Tibial nerve (tissue), 4 donors: ENCODE data around the gene FXYD6. TPM values are rescaled to one million over a fixed set of nuclear protein-coding genes. Genes with fewer than 3 reads are reported as not detected.

ENCODE experiments used
- DNase-seq, 2 donors: peaks; one replicate each; pipeline ENCODE4 v3.0.0-alpha.2; 2019; ENCODE audit warnings: low spot score in 2 of 2
- H3K27ac ChIP-seq, 4 donors: fragments of 200-600 bp; sonication (generic) in 3 of 4; one replicate each; pipeline ENCODE4 v1.5.1; 2017 to 2019; ENCODE audit warnings: mild to moderate bottlenecking in 1 of 4
- H3K27me3 ChIP-seq, 2 donors: fragments of 200-600 bp; sonication (generic) in 1 of 2; one replicate each; pipeline versions ENCODE4 v1.5.1 to v1.6.0; 2017 to 2019
- H3K36me3 ChIP-seq, 3 donors: fragments of 200-600 bp; sonication (generic); one replicate each; pipeline ENCODE4 v1.5.1; 2018 to 2019
- H3K4me1 ChIP-seq, 4 donors: fragments of 200-600 bp; sonication (generic) in 3 of 4; one replicate each; pipeline ENCODE4 v1.5.1; 2017 to 2019
- H3K4me3 ChIP-seq, 4 donors: fragments of 200-600 bp; sonication (generic) in 3 of 4; one replicate each; pipeline ENCODE4 v1.5.1; 2017 to 2019; ENCODE audit warnings: mild to moderate bottlenecking in 1 of 4, moderate library complexity in 1 of 4
- H3K9me3 ChIP-seq, 4 donors: fragments of 200-600 bp; sonication (generic) in 3 of 4; one replicate each; pipeline ENCODE4 v1.5.1; 2017 to 2019
- EP300 ChIP-seq, 2 donors: sonication (generic); formaldehyde crosslinking; IDR thresholded peaks; one replicate each; pipeline ENCODE4 v1.6.1; 2017; ENCODE audit warnings: antibody characterized with exemption in 2 of 2, mild to moderate bottlenecking in 1 of 2
- POLR2A ChIP-seq, 2 donors: fragments of 450-650 bp; IDR thresholded peaks; one replicate each; pipeline ENCODE4 v1.6.1; 2017; ENCODE audit warnings: antibody characterized with exemption in 2 of 2, mild to moderate bottlenecking in 2 of 2, moderate library complexity in 2 of 2
- WGBS, 2 donors: methylation state at CpG; one replicate each; pipeline ENCODE4 v1.1.5; 2018; 5-methylcytosine and 5-hydroxymethylcytosine counted together
- total RNA-seq, 4 donors: library from RNA; depleted of rRNA; stranded (reverse); fragments of >200 nt; gene quantifications; one replicate each; pipeline ENCODE4 v1.1.0, GENCODE V29; 2016
- TF ChIP-seq, protein P1 (sequence below), 5 experiments: fragments of 200-600 bp in 3 of 5; fragments of 450-650 bp in 2 of 5; sonication (generic) in 3 of 5; IDR thresholded peaks; one replicate each; pipeline ENCODE4 v1.5.1; 2016 to 2019; ENCODE audit warnings: antibody characterized with exemption in 5 of 5, mild to moderate bottlenecking in 3 of 5, moderate library complexity in 2 of 5

The FXYD6 gene
- total RNA-seq, 4 donors from 2014 or later: 29.4 to 74.1 (median 65.7) TPM

- no peak overlapping the region for H3K4me3 ChIP-seq
- H3K4me1 ChIP-seq: peaks cover 0 to 12% (median 4%) of the 10 kb centered on the region in 4 donors
- no peaks in the 10 kb centered on the region for H3K9me3 ChIP-seq
- WGBS, 2 donors: 58 to 76% methylated on average over 15 of the region's 16 CpGs
- peaks cover 0 to 5% (median 0%) of the 10 kb centered on the region in 3 donors for H3K36me3 ChIP-seq
- no peak for TF ChIP-seq POLR2A (IDR thresholded peaks at IDR 0.05)
- TF ChIP-seq EP300 (IDR thresholded peaks at IDR 0.05): peak in 1 of 2 donors; percentile 70
- peak in 1 of 2 donors; percentile 71 for DNase-seq
- H3K27ac ChIP-seq: peak overlapping the region in 2 of 4 donors; percentile 57 to 67
- no peaks in the 10 kb centered on the region for H3K27me3 ChIP-seq
Measured at GRCh38 chr11:117842131-117842941, 34.1 kb downstream of the FXYD6 start.

- H3K4me1 ChIP-seq: peaks cover 0 to 12% (median 4%) of the 10 kb centered on the region in 4 donors
- 87 to 89% methylated on average over 7 of the region's 7 CpGs for WGBS, 2 donors
- DNase-seq: no peak
- TF ChIP-seq POLR2A (IDR thresholded peaks at IDR 0.05): no peak
- TF ChIP-seq, protein P1, sequence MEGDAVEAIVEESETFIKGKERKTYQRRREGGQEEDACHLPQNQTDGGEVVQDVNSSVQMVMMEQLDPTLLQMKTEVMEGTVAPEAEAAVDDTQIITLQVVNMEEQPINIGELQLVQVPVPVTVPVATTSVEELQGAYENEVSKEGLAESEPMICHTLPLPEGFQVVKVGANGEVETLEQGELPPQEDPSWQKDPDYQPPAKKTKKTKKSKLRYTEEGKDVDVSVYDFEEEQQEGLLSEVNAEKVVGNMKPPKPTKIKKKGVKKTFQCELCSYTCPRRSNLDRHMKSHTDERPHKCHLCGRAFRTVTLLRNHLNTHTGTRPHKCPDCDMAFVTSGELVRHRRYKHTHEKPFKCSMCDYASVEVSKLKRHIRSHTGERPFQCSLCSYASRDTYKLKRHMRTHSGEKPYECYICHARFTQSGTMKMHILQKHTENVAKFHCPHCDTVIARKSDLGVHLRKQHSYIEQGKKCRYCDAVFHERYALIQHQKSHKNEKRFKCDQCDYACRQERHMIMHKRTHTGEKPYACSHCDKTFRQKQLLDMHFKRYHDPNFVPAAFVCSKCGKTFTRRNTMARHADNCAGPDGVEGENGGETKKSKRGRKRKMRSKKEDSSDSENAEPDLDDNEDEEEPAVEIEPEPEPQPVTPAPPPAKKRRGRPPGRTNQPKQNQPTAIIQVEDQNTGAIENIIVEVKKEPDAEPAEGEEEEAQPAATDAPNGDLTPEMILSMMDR (IDR thresholded peaks at IDR 0.05): no peak
- no peak for TF ChIP-seq EP300 (IDR thresholded peaks at IDR 0.05)
- no peak overlapping the region for H3K4me3 ChIP-seq
- H3K27ac ChIP-seq: peak overlapping the region in 2 of 4 donors; percentile 38 to 67
- peaks cover 0 to 5% (median 0%) of the 10 kb centered on the region in 3 donors for H3K36me3 ChIP-seq
- H3K9me3 ChIP-seq: no peaks in the 10 kb centered on the region
- no peaks in the 10 kb centered on the region for H3K27me3 ChIP-seq
Measured at GRCh38 chr11:117841551-117842031, 34.9 kb downstream of the FXYD6 start.

DNA sequence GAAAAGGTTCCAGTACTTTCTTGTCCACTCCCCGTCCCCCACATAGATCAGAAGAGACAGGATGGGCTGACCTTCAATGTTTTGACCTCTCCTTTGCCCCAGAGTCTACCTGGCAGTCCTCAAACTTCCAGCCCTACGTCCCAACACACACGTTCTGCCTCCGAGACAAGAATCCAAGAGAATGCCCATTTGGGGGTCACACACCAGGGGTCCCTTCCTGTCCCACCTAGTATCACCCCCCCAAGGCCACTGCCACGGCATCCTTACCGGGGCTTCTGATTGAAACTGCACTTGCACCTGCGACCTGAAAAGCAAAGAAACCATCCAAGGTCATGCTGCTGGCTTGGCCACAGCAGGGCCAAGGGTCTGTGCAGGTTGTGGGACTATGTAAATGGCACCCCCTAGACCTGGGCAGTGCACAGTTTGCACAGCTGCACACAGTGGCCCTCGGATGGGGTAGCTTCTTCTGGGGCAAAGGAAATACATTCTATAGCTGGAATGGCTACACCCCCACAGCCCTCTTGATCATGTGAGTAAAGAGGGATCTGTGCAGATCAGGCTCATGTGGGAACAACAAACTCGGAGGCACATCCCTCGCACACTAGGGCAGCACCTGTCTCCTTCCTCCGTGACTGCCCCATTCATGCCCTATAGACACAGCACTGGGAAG is 35.4 kb downstream of the FXYD6 start:
- DNase-seq: no peak
- 89 to 93% methylated on average over 11 of the region's 11 CpGs for WGBS, 2 donors
- H3K27me3 ChIP-seq: no peaks in the 10 kb centered on the region

DNA sequence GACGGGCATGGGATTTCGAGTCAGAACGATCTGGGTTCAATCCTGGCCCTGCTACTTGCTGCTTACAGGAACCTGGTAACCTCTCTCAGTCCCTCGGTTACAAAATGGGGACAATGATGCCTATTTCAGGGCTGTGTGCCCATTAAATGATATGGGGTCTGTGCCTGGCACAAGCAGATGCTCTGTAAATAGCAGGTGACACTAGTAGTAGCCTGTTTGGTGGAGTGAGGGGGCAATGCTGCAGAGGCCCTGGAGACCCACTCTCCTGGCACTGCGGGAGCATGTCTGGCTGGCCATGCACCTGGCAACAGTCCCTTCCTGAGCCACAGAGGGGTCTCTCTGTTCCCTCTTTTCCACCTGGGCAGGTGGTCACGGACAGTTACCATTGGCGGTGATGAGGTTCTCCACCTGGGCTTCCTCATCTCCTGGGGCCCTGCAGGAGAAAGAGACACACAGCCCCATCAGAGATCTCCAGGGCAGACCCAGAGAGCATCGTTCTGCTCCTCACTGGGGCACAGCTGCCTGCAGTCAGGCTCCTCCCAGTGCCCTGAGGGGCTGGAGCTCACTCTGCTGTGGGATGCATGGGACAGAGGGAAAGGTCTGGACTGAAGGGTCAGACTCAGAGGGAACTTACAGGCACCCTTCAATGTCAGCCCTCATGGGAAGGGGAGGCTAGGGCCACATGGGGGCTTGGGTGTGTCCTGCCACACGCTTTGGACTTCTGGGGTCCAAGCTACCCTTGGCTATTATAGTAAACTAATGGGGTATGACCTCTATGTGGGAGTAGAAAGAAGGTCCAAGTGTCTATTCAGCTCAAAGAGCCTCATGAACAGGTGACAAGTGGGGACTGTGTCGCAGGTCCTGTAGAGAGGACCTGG is 36.3 kb downstream of the FXYD6 start:
- TF ChIP-seq, protein P1 (IDR thresholded peaks at IDR 0.05): no peak
- TF ChIP-seq POLR2A (IDR thresholded peaks at IDR 0.05) (no peak), EP300 (IDR thresholded peaks at IDR 0.05) (no peak)
- no peaks in the 10 kb centered on the region for H3K9me3 ChIP-seq
- no peaks in the 10 kb centered on the region for H3K27me3 ChIP-seq
- DNase-seq: no peak
- peaks cover 0 to 12% (median 4%) of the 10 kb centered on the region in 4 donors for H3K4me1 ChIP-seq
- 86 to 93% methylated on average over 9 to 10 of the region's 10 CpGs for WGBS, 2 donors
- peaks cover 0 to 5% (median 0%) of the 10 kb centered on the region in 3 donors for H3K36me3 ChIP-seq
- H3K4me3 ChIP-seq: no peak overlapping the region
- H3K27ac ChIP-seq: no peak overlapping the region

More for the DNA sequence above, 35.4 kb downstream of the FXYD6 start:
- Histone ChIP-seq H3K27ac (peak overlapping the region in 1 of 4 donors; percentile 38), H3K4me1 (peaks cover 0 to 12% (median 4%) of the 10 kb centered on the region in 4 donors), H3K36me3 (peaks cover 0 to 5% (median 0%) of the 10 kb centered on the region in 3 donors), H3K9me3 (no peaks in the 10 kb centered on the region), H3K4me3 (no peak overlapping the region)
- TF ChIP-seq, protein P1 (IDR thresholded peaks at IDR 0.05): no peak
- TF ChIP-seq EP300 (IDR thresholded peaks at IDR 0.05): no peak
- TF ChIP-seq POLR2A (IDR thresholded peaks at IDR 0.05): no peak

- Histone ChIP-seq H3K4me1 (peaks cover 0 to 12% (median 4%) of the 10 kb centered on the region in 4 donors), H3K27ac (no peak overlapping the region), H3K27me3 (no peaks in the 10 kb centered on the region), H3K9me3 (no peaks in the 10 kb centered on the region), H3K36me3 (peaks cover 0 to 5% (median 0%) of the 10 kb centered on the region in 3 donors), H3K4me3 (no peak overlapping the region)
- WGBS, 2 donors: 75 to 92% methylated on average over 7 of the region's 7 CpGs
- TF ChIP-seq, protein P1 (IDR thresholded peaks at IDR 0.05): no peak
- no peak for TF ChIP-seq POLR2A (IDR thresholded peaks at IDR 0.05)
- TF ChIP-seq EP300 (IDR thresholded peaks at IDR 0.05): no peak
- DNase-seq: no peak
Measured at GRCh38 chr11:117839380-117839881, 37.0 kb downstream of the FXYD6 start.
